OCI-LY7 (cell line): ENCODE data around the gene VPS37C.

Experiments used
- EZH2phosphoT487 ChIP-seq: fragments of 200-600 bp; sonication (generic); IDR thresholded peaks from 2 replicates; pipeline ENCODE4 v1.6.1; 2018; ENCODE audit warnings: low read depth, borderline replicate concordance, mild to moderate bottlenecking, mixed run types, antibody characterized with exemption, low read length, moderate library complexity, mixed read lengths
- TF ChIP-seq, protein P1 (sequence below): fragments of 200-600 bp; sonication (generic); conservative IDR thresholded peaks from 2 replicates; pipeline ENCODE4 v1.5.1; 2014; ENCODE audit warnings: mild to moderate bottlenecking, antibody characterized with exemption, low read length, moderate library complexity, mixed read lengths

DNA sequence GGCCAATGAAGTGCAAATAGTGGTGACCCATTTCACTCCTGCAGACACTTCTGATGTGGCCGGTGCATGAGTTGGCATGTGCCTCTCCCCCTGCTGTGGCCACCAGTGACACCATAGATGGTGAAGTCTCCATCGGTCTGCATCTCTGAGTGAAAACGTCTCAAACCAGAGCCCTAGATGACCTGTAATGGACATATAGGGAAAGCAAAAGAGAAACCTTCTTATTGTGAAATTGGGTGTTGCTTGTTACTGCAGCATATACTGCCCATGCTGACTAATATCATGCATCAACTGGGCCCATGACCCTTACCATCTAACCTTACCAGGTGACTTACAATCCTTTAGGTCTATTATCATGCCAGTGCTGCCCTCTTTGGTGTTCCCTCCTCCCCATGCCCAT lies 11.7 kb upstream of the VPS37C start:
- TF ChIP-seq, protein P1, sequence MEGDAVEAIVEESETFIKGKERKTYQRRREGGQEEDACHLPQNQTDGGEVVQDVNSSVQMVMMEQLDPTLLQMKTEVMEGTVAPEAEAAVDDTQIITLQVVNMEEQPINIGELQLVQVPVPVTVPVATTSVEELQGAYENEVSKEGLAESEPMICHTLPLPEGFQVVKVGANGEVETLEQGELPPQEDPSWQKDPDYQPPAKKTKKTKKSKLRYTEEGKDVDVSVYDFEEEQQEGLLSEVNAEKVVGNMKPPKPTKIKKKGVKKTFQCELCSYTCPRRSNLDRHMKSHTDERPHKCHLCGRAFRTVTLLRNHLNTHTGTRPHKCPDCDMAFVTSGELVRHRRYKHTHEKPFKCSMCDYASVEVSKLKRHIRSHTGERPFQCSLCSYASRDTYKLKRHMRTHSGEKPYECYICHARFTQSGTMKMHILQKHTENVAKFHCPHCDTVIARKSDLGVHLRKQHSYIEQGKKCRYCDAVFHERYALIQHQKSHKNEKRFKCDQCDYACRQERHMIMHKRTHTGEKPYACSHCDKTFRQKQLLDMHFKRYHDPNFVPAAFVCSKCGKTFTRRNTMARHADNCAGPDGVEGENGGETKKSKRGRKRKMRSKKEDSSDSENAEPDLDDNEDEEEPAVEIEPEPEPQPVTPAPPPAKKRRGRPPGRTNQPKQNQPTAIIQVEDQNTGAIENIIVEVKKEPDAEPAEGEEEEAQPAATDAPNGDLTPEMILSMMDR = no peak
- no peak for TF ChIP-seq EZH2phosphoT487
